Activated T-cell treated with anti-CD3 and anti-CD28 coated beads, Interleukin-2, amount 50 U/mL, for 72 hours (primary cell): ENCODE measurements around the gene UBE2Z. TPM values are rescaled to one million over a fixed set of nuclear protein-coding genes. Genes with fewer than 3 reads are reported as not detected.
A peak's percentile ranks its signal among the peaks of the same experiment; 100 is the strongest.
"Not testable (repeated sequence)": the region's sequence is repeated elsewhere in the genome, so short reads cannot be mapped to it uniquely, and the experiment has no call there.

Source experiments
- ATAC-seq, 2 donors: fragments of 150-1000 bp; cut with Tn5 transposase; replicated peaks in 1 of 2; 2 replicates each; pipeline ENCODE4 v1.10.0; 2021; ENCODE audit warnings: moderate library complexity in 2 of 2, mild to moderate bottlenecking in 1 of 2
- DNase-seq, 2 donors: peaks; one replicate each; pipeline ENCODE4 v3.0.0; 2021 to 2022; ENCODE audit warnings: mixed read lengths in 1 of 2
- H3K27ac Mint-ChIP-seq: one replicate; pipeline ENCODE4 v1.8.0; 2022; ENCODE audit warnings: mild to moderate bottlenecking, moderate library complexity, mixed read lengths
- H3K27me3 Mint-ChIP-seq: one replicate; pipeline ENCODE4 v1.8.0; 2022; ENCODE audit warnings: low read depth, mixed read lengths
- H3K36me3 Mint-ChIP-seq, 2 donors: one replicate each; pipeline ENCODE4 v1.8.0; 2022; ENCODE audit warnings: mixed read lengths in 2 of 2, mild to moderate bottlenecking in 1 of 2; ENCODE audit not compliant: insufficient read depth in 2 of 2
- H3K4me1 Mint-ChIP-seq: one replicate; pipeline ENCODE4 v1.8.0; 2022; ENCODE audit warnings: low read depth, mixed read lengths
- H3K4me3 Mint-ChIP-seq, 2 donors: one replicate each; pipeline ENCODE4 v1.8.0; 2022; ENCODE audit warnings: mild to moderate bottlenecking in 2 of 2, mixed read lengths in 2 of 2, moderate library complexity in 2 of 2
- H3K9me3 Mint-ChIP-seq, 2 donors: one replicate each; pipeline ENCODE4 v1.8.0; 2022; ENCODE audit warnings: mixed read lengths in 2 of 2
- total RNA-seq, 2 donors: library from RNA; stranded (reverse); gene quantifications; one replicate each; pipeline ENCODE4 v1.2.3, GENCODE V29; 2022

UBE2Z gene
- 100 to 1,000 TPM; 133 to 191 TPM for total RNA-seq

GRCh38 chr17:48908047-48908843, at the start of gene UBE2Z:
Gene UBE2Z, plus strand, starts transcription at chr17:48908407. Its CDS starts 97 bp downstream, at chr17:48908504.
- H3K4me3 Mint-ChIP-seq = peak within 1 kb of the TSS; percentile 95 to 99
- peak; percentile 85 to 89 for ATAC-seq
- H3K4me1 Mint-ChIP-seq = peaks cover 61% of the 10 kb centered on the region
- H3K36me3 Mint-ChIP-seq = peaks cover 26 to 32% of the 10 kb centered on the region in 2 donors
- no peaks in the 10 kb centered on the region for H3K9me3 Mint-ChIP-seq
- peak; percentile 89 to 90 for DNase-seq
- peak within 1 kb of the TSS; percentile 99 for H3K27ac Mint-ChIP-seq
- H3K27me3 Mint-ChIP-seq = no peaks in the 10 kb centered on the region

- DNase-seq (no peak), ATAC-seq (no peak)
- H3K4me3 Mint-ChIP-seq = no peak overlapping the region
- peaks cover 5 to 11% of the 10 kb centered on the region in 2 donors for H3K36me3 Mint-ChIP-seq
- no peaks in the 10 kb centered on the region for H3K27me3 Mint-ChIP-seq
- H3K4me1 Mint-ChIP-seq = peaks cover 7% of the 10 kb centered on the region
- H3K27ac Mint-ChIP-seq = no peak overlapping the region
- H3K9me3 Mint-ChIP-seq = no peaks in the 10 kb centered on the region
Measured at GRCh38 chr17:48860034-48860433, 48.2 kb upstream of the UBE2Z start.

- Mint-ChIP-seq H3K9me3 (no peaks in the 10 kb centered on the region), H3K36me3 (peaks cover 5 to 11% of the 10 kb centered on the region in 2 donors), H3K27ac (no peak overlapping the region), H3K27me3 (no peaks in the 10 kb centered on the region), H3K4me3 (no peak overlapping the region), H3K4me1 (peaks cover 7% of the 10 kb centered on the region)
- DNase-seq (no peak), ATAC-seq (no peak)
Measured at GRCh38 chr17:48860456-48860855, 47.8 kb upstream of the UBE2Z start.

GRCh38 chr17:48868916-48869500, 39.2 kb upstream of the UBE2Z start:
- Mint-ChIP-seq H3K27me3 (no peaks in the 10 kb centered on the region), H3K36me3 (no peaks in the 10 kb centered on the region), H3K4me1 (no peaks in the 10 kb centered on the region), H3K9me3 (no peaks in the 10 kb centered on the region), H3K4me3 (no peak overlapping the region), H3K27ac (no peak overlapping the region)
- DNase-seq (no peak), ATAC-seq (no peak)

GRCh38 chr17:48869821-48870318, 38.3 kb upstream of the UBE2Z start:
- DNase-seq (no peak), ATAC-seq (no peak)
- no peaks in the 10 kb centered on the region for H3K4me1 Mint-ChIP-seq
- H3K27me3 Mint-ChIP-seq = no peaks in the 10 kb centered on the region
- H3K9me3 Mint-ChIP-seq = no peaks in the 10 kb centered on the region
- H3K27ac Mint-ChIP-seq = no peak overlapping the region
- no peaks in the 10 kb centered on the region for H3K36me3 Mint-ChIP-seq
- H3K4me3 Mint-ChIP-seq = no peak overlapping the region

- H3K4me1 Mint-ChIP-seq = no peaks in the 10 kb centered on the region
- no peak overlapping the region for H3K27ac Mint-ChIP-seq
- H3K9me3 Mint-ChIP-seq = no peaks in the 10 kb centered on the region
- no peaks in the 10 kb centered on the region for H3K27me3 Mint-ChIP-seq
- ATAC-seq = no peak
- no peak overlapping the region for H3K4me3 Mint-ChIP-seq
- DNase-seq = no peak
- no peaks in the 10 kb centered on the region for H3K36me3 Mint-ChIP-seq
Measured at GRCh38 chr17:48871035-48871550, 37.1 kb upstream of the UBE2Z start.

- no peaks in the 10 kb centered on the region for H3K9me3 Mint-ChIP-seq
- no peak overlapping the region for H3K27ac Mint-ChIP-seq
- DNase-seq (no peak), ATAC-seq (no peak)
- H3K4me1 Mint-ChIP-seq = no peaks in the 10 kb centered on the region
- no peak overlapping the region for H3K4me3 Mint-ChIP-seq
- no peaks in the 10 kb centered on the region for H3K27me3 Mint-ChIP-seq
- no peaks in the 10 kb centered on the region for H3K36me3 Mint-ChIP-seq
Measured at GRCh38 chr17:48871551-48872351, 36.5 kb upstream of the UBE2Z start.

- not testable (repeated sequence) for H3K4me1 Mint-ChIP-seq, DNase-seq, H3K27me3 Mint-ChIP-seq, ATAC-seq, H3K4me3 Mint-ChIP-seq, H3K27ac Mint-ChIP-seq, H3K36me3 Mint-ChIP-seq, H3K9me3 Mint-ChIP-seq
Measured at GRCh38 chr17:48872409-48872808, 35.8 kb upstream of the UBE2Z start.

GRCh38 chr17:48873209-48873608, 35.0 kb upstream of the UBE2Z start:
- Mint-ChIP-seq H3K36me3 (no peaks in the 10 kb centered on the region), H3K27ac (no peak overlapping the region), H3K9me3 (no peaks in the 10 kb centered on the region), H3K27me3 (no peaks in the 10 kb centered on the region), H3K4me3 (no peak overlapping the region), H3K4me1 (no peaks in the 10 kb centered on the region)
- no peak for DNase-seq
- ATAC-seq = no peak

- Mint-ChIP-seq H3K9me3 (no peaks in the 10 kb centered on the region), H3K4me3 (no peak overlapping the region), H3K27ac (no peak overlapping the region), H3K36me3 (no peaks in the 10 kb centered on the region), H3K27me3 (no peaks in the 10 kb centered on the region), H3K4me1 (no peaks in the 10 kb centered on the region)
- no peak for DNase-seq
- ATAC-seq = no peak
Measured at GRCh38 chr17:48873696-48874443, 34.3 kb upstream of the UBE2Z start.

- no peaks in the 10 kb centered on the region for H3K4me1 Mint-ChIP-seq
- no peaks in the 10 kb centered on the region for H3K9me3 Mint-ChIP-seq
- no peaks in the 10 kb centered on the region for H3K36me3 Mint-ChIP-seq
- peak; percentile 54 to 63 for DNase-seq
- H3K27ac Mint-ChIP-seq = no peak overlapping the region
- H3K4me3 Mint-ChIP-seq = no peak overlapping the region
- H3K27me3 Mint-ChIP-seq = no peaks in the 10 kb centered on the region
- ATAC-seq = peak; percentile 82 to 86
Measured at GRCh38 chr17:48878920-48879898, 29.0 kb upstream of the UBE2Z start.
